NT2/D1 (cell line): ENCODE measurements around the gene SLC9A9.

Experiments
- SUZ12 ChIP-seq: IDR thresholded peaks from 2 replicates; pipeline ENCODE4 v1.6.1; 2011; ENCODE audit not compliant: insufficient read length, insufficient read depth; ENCODE audit errors: extremely low read depth
- YY1 ChIP-seq: IDR thresholded peaks from 2 replicates; pipeline ENCODE4 v1.6.1; 2011; ENCODE audit not compliant: insufficient read length, insufficient read depth
- ZNF274 ChIP-seq: IDR thresholded peaks from 2 replicates; pipeline ENCODE4 v1.6.1; 2011; ENCODE audit warnings: mild to moderate bottlenecking, low read depth, low read length

DNA sequence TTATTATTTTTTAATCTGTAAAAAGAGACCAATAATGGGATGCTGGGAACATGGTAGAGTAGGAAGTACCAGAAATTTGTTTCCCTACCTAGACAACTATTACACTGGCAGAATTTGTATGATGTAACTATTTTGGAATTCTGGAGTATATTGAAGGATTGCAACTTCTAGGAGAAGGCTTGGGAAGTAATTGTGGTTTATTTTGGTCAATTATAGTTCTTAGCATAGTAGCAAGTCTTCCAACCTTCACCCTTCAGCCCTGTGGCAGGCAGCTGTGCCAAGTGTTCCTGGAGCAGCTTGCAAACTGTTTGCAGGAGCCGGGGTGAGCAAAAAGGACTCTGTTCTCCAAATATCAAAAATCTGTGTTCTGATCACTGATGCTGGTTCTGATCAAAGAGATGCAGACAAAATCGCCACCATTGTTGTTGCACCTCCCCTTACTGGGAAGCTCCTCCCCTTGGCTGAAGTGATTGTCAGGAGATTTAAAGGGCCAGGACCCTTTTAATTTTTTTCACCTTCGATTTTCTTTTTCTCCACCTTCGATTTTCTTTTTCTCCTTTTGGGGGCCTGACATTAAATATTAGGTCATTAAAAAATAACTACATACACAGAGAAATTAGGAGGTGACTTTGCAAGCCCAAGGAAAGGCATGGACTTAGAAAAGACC is 363.3 kb downstream of the SLC9A9 start:
- no peak for TF ChIP-seq ZNF274
- TF ChIP-seq YY1, result no peak
- TF ChIP-seq SUZ12, result no peak
